ENCODE results near the gene CDK14.

CDK14 gene

DNA sequence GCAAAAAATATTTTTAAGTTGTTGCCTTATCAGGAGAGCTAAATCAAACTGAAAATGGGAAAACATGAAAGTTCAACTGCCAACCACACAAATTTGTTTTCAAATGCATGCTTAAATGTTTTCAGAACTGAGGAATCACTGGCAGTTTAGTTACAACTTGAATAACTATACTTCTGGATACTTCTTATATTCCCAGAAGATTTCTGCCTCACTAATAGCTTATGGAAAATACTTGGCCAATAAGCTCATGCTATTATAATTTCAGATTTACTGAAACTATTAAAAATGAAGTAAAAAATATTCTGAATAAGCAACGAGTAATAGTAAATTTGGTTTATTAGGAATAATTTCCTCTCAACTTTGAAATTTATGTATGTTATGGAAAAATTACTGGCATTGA, 222.2 kb downstream of the CDK14 start:
- Histone ChIP-seq H3K9me3 (ENCODE audit: insufficient read depth, low read depth, low read length) (no peaks in the 10 kb centered on the region), H3K4me1 (ENCODE audit: control insufficient read depth in 1 of 2, insufficient read depth in 2 of 2, low read length in 2 of 2) (no peaks in the 10 kb centered on the region), H2BK12ac (ENCODE audit: low read length) (no peak overlapping the region), H2AFZ (ENCODE audit: insufficient read depth, low read length, poor library complexity) (no peak overlapping the region), H3K18ac (ENCODE audit: low read length) (no peak overlapping the region), H3K79me2 (ENCODE audit: control insufficient read depth, insufficient read depth, low read length, poor library complexity) (no peaks in the 10 kb centered on the region), H3K27me3 (ENCODE audit: insufficient read depth, low read length) (no peaks in the 10 kb centered on the region), H4K12ac (ENCODE audit: low read depth, low read length) (no peak overlapping the region), H3K23ac (ENCODE audit: low read length) (no peak overlapping the region), H4K91ac (ENCODE audit: low read depth, low read length) (no peak overlapping the region), H3K4ac (ENCODE audit: low read depth, low read length) (no peak overlapping the region), H3K14ac (ENCODE audit: low read length) (no peak overlapping the region), H2BK120ac (ENCODE audit: insufficient read depth, low read length, poor library complexity) (no peak overlapping the region), H3K36me3 (ENCODE audit: control insufficient read depth in 1 of 2, insufficient read depth in 2 of 2, low read length in 2 of 2) (no peaks in the 10 kb centered on the region), H3K4me3 (ENCODE audit: low read depth, low read length) (no peak overlapping the region), H3K79me1 (ENCODE audit: low read length) (no peaks in the 10 kb centered on the region), H2AK5ac (ENCODE audit: low read length) (no peak overlapping the region), H3K9ac (ENCODE audit: low read length) (no peak overlapping the region), H3K27ac (ENCODE audit: low read depth, low read length) (no peak overlapping the region), H3K4me2 (ENCODE audit: low read length) (no peak overlapping the region), H4K8ac (ENCODE audit: low read depth, low read length) (no peak overlapping the region), H2BK5ac (ENCODE audit: low read depth, low read length, poor library complexity) (no peak overlapping the region)
- no CpG with 5 or more reads among the region's 1 CpG for WGBS (ENCODE audit: extremely low coverage, insufficient coverage, insufficient read length)
- DNase-seq, result no peak

DNA sequence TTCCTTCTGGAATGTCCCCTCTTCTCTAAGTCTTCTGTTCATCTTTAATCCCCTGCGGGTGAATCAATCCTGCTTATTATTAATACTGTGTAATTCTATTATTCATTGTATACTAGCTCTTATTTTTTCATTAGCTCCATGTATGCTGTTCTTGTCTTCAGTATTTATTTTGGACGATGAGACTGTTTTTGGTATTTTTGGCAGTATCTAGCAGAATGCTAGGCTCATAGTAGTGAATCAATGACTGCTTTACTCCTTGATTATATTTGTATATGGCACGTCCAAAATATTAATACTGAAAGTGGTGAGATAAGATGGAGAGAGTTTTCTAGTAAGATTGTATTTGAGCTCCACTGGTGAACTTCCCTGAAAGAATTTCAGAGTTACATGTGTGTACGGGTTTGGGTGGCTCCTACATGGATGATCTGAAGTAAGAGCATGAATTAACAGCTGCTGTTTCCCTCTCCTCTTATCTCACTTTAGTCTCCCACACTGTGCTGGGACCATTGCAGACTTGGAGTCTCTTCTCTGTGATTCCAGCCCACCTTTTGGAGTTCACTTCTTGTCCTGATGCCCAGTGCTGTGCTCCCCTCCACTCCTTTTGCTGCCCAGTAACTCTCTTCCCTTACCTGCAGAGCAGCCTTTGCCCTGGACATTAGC, 226.0 kb downstream of the CDK14 start:
- no peak overlapping the region for H3K18ac ChIP-seq (ENCODE audit: low read length)
- no peak overlapping the region for H2BK5ac ChIP-seq (ENCODE audit: low read depth, low read length, poor library complexity)
- no peak for DNase-seq
- H3K79me2 ChIP-seq (ENCODE audit: control insufficient read depth, insufficient read depth, low read length, poor library complexity), result no peaks in the 10 kb centered on the region
- no peak overlapping the region for H2AFZ ChIP-seq (ENCODE audit: insufficient read depth, low read length, poor library complexity)
- H4K8ac ChIP-seq (ENCODE audit: low read depth, low read length), result no peak overlapping the region
- no peak overlapping the region for H3K4me2 ChIP-seq (ENCODE audit: low read length)
- H3K36me3 ChIP-seq (ENCODE audit: control insufficient read depth in 1 of 2, insufficient read depth in 2 of 2, low read length in 2 of 2), result no peaks in the 10 kb centered on the region
- no peak overlapping the region for H4K12ac ChIP-seq (ENCODE audit: low read depth, low read length)
- H3K79me1 ChIP-seq (ENCODE audit: low read length), result no peaks in the 10 kb centered on the region
- no peak overlapping the region for H2AK5ac ChIP-seq (ENCODE audit: low read length)
- H2BK120ac ChIP-seq (ENCODE audit: insufficient read depth, low read length, poor library complexity), result no peak overlapping the region
- H3K4me1 ChIP-seq (ENCODE audit: control insufficient read depth in 1 of 2, insufficient read depth in 2 of 2, low read length in 2 of 2), result no peaks in the 10 kb centered on the region
- H3K4me3 ChIP-seq (ENCODE audit: low read depth, low read length), result no peak overlapping the region
- no peak overlapping the region for H2BK12ac ChIP-seq (ENCODE audit: low read length)
- no peaks in the 10 kb centered on the region for H3K27me3 ChIP-seq (ENCODE audit: insufficient read depth, low read length)
- no peak overlapping the region for H3K9ac ChIP-seq (ENCODE audit: low read length)
- WGBS (ENCODE audit: extremely low coverage, insufficient coverage, insufficient read length), result no CpG with 5 or more reads among the region's 4 CpGs
- no peak overlapping the region for H4K91ac ChIP-seq (ENCODE audit: low read depth, low read length)
- no peak overlapping the region for H3K23ac ChIP-seq (ENCODE audit: low read length)
- no peaks in the 10 kb centered on the region for H3K9me3 ChIP-seq (ENCODE audit: insufficient read depth, low read depth, low read length)
- no peak overlapping the region for H3K14ac ChIP-seq (ENCODE audit: low read length)
- H3K4ac ChIP-seq (ENCODE audit: low read depth, low read length), result no peak overlapping the region
- H3K27ac ChIP-seq (ENCODE audit: low read depth, low read length), result no peak overlapping the region

DNA sequence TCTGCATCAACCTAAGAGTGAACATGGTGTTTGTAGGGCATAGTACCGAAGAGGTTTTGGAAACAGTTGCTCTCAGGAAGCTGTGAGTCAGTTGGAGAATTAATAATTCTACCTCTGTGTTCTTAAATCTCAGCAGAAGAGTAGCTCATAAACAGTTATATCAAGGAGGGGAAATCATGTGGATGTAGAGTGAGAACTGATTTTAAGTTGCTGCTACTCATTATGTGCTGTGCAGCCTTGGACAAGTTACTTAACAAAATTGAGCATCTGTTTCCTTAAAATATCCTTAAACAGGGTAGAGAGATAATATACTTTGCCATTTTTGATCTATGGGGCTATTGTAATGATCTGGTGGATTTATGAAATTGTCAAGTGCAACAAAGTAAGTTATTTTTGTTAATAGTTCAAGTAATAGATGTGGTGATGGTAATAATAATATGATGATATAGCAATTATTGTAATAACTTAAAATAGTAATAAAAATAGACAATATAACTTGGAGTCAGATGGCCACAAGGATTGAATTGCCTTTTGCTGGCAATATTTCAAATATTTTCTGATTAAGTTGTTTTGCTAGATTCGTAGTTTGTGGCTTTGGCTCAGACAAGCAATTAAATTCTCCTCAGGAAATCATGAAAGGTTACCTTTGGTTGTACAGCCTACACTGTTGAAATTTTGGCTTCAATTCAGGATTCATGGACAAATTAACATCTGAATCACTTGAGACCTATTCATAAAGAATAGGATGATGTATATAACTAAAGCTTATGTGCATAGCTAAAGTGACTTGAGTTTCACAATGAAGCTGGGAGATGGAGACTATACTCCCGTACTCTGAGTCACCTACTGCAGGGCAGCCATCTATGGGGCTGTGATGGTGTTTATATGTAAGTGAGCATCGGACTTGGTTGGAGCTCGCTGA, 228.5 kb downstream of the CDK14 start:
- Histone ChIP-seq H3K4me2 (ENCODE audit: low read length) (no peak overlapping the region), H2BK120ac (ENCODE audit: insufficient read depth, low read length, poor library complexity) (no peak overlapping the region), H2BK5ac (ENCODE audit: low read depth, low read length, poor library complexity) (no peak overlapping the region), H3K4ac (ENCODE audit: low read depth, low read length) (no peak overlapping the region), H3K23ac (ENCODE audit: low read length) (no peak overlapping the region), H3K79me2 (ENCODE audit: control insufficient read depth, insufficient read depth, low read length, poor library complexity) (no peaks in the 10 kb centered on the region), H3K9ac (ENCODE audit: low read length) (no peak overlapping the region), H2AFZ (ENCODE audit: insufficient read depth, low read length, poor library complexity) (no peak overlapping the region), H3K79me1 (ENCODE audit: low read length) (no peaks in the 10 kb centered on the region), H2AK5ac (ENCODE audit: low read length) (no peak overlapping the region), H3K14ac (ENCODE audit: low read length) (no peak overlapping the region), H4K8ac (ENCODE audit: low read depth, low read length) (no peak overlapping the region), H3K9me3 (ENCODE audit: insufficient read depth, low read depth, low read length) (peaks cover under 1% of the 10 kb centered on the region), H3K4me1 (ENCODE audit: control insufficient read depth in 1 of 2, insufficient read depth in 2 of 2, low read length in 2 of 2) (no peaks in the 10 kb centered on the region), H3K4me3 (ENCODE audit: low read depth, low read length) (no peak overlapping the region), H4K12ac (ENCODE audit: low read depth, low read length) (no peak overlapping the region), H3K27me3 (ENCODE audit: insufficient read depth, low read length) (no peaks in the 10 kb centered on the region), H4K91ac (ENCODE audit: low read depth, low read length) (no peak overlapping the region), H2BK12ac (ENCODE audit: low read length) (no peak overlapping the region), H3K36me3 (ENCODE audit: control insufficient read depth in 1 of 2, insufficient read depth in 2 of 2, low read length in 2 of 2) (peaks cover 0 to 2% of the 10 kb centered on the region in 2 experiments), H3K18ac (ENCODE audit: low read length) (no peak overlapping the region), H3K27ac (ENCODE audit: low read depth, low read length) (no peak overlapping the region)
- WGBS (ENCODE audit: extremely low coverage, insufficient coverage, insufficient read length), result no CpG with 5 or more reads among the region's 5 CpGs
- no peak for DNase-seq

DNA sequence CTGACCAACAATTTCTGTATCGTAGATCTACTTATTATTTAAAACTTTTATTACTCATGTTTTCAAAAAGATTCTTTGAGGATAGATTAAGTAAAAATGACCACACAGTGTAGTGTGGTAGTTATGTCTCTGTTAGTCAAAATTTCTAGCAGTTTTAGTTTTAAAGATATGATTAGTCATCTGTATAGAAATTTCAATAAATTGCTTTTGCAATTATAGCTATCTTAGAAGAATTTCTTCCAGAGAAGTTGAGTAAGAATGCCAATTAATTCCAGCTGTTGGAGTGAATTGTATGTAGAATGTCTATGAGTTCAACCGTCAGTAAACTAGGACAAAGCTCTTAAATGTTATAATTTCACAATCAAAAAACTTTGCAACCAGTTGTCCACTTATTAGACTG, 229.7 kb downstream of the CDK14 start:
- no peak overlapping the region for H3K4ac ChIP-seq (ENCODE audit: low read depth, low read length)
- no CpG with 5 or more reads among the region's 2 CpGs for WGBS (ENCODE audit: extremely low coverage, insufficient coverage, insufficient read length)

More for the DNA sequence above, 229.7 kb downstream of the CDK14 start:
- H3K23ac ChIP-seq (ENCODE audit: low read length), result no peak overlapping the region
- no peak for DNase-seq
- no peak overlapping the region for H3K4me2 ChIP-seq (ENCODE audit: low read length)
- H3K79me1 ChIP-seq (ENCODE audit: low read length), result no peaks in the 10 kb centered on the region
- H4K12ac ChIP-seq (ENCODE audit: low read depth, low read length), result no peak overlapping the region
- H2BK12ac ChIP-seq (ENCODE audit: low read length), result no peak overlapping the region
- no peak overlapping the region for H2AFZ ChIP-seq (ENCODE audit: insufficient read depth, low read length, poor library complexity)
- H3K14ac ChIP-seq (ENCODE audit: low read length), result no peak overlapping the region
- H3K18ac ChIP-seq (ENCODE audit: low read length), result no peak overlapping the region
- H2BK120ac ChIP-seq (ENCODE audit: insufficient read depth, low read length, poor library complexity), result no peak overlapping the region
- peaks cover 7% of the 10 kb centered on the region for H3K9me3 ChIP-seq (ENCODE audit: insufficient read depth, low read depth, low read length)
- no peak overlapping the region for H4K8ac ChIP-seq (ENCODE audit: low read depth, low read length)
- no peaks in the 10 kb centered on the region for H3K27me3 ChIP-seq (ENCODE audit: insufficient read depth, low read length)
- no peak overlapping the region for H4K91ac ChIP-seq (ENCODE audit: low read depth, low read length)
- no peak overlapping the region for H2BK5ac ChIP-seq (ENCODE audit: low read depth, low read length, poor library complexity)
- H3K79me2 ChIP-seq (ENCODE audit: control insufficient read depth, insufficient read depth, low read length, poor library complexity), result no peaks in the 10 kb centered on the region
- H3K36me3 ChIP-seq (ENCODE audit: control insufficient read depth in 1 of 2, insufficient read depth in 2 of 2, low read length in 2 of 2), result peaks cover 0 to 2% of the 10 kb centered on the region in 2 experiments
- H3K9ac ChIP-seq (ENCODE audit: low read length), result no peak overlapping the region
- no peak overlapping the region for H2AK5ac ChIP-seq (ENCODE audit: low read length)
- no peaks in the 10 kb centered on the region for H3K4me1 ChIP-seq (ENCODE audit: control insufficient read depth in 1 of 2, insufficient read depth in 2 of 2, low read length in 2 of 2)
- no peak overlapping the region for H3K27ac ChIP-seq (ENCODE audit: low read depth, low read length)
- no peak overlapping the region for H3K4me3 ChIP-seq (ENCODE audit: low read depth, low read length)
